ENCODE results near the gene ME3. TPM values are rescaled to one million over a fixed set of nuclear protein-coding genes. Genes with fewer than 3 reads are reported as not detected.

ME3 gene
- total and polyA plus RNA-seq, 2 donors (not counting 1 experiment from before 2014, with no cell fraction given) = 1.3 TPM; not detected in 1

- intact Hi-C loops (cut with micrococcal nuclease) = no loop called here
- Mint-ChIP-seq H3K27ac (no peak overlapping the region), H3K27me3 (peaks cover 18% of the 10 kb centered on the region), H3K4me3 (no peak overlapping the region), H3K4me1 (no peaks in the 10 kb centered on the region), H3K9me3 (ENCODE audit: insufficient read depth) (no peaks in the 10 kb centered on the region)
- H3K4me3 ChIP-seq (ENCODE audit: control extremely low read depth in 1 of 5, extremely low read depth in 1 of 5, insufficient read depth in 1 of 5, low read depth in 2 of 5, low read length in 4 of 5) = no peak overlapping the region
- DNase-seq (no peak), ATAC-seq (ENCODE audit: low read depth) (no peak)
- TF ChIP-seq CTCF (IDR thresholded peaks at IDR 0.05) = no peak
- no peak for TF ChIP-seq EZH2 (IDR thresholded peaks at IDR 0.05; ENCODE audit: borderline replicate concordance, insufficient read depth, low read depth, low read length, poor library complexity, severe bottlenecking)
- H3K9ac ChIP-seq (ENCODE audit: low read length) = no peak overlapping the region
- no peak overlapping the region for H3K4me2 ChIP-seq (replicated peaks; ENCODE audit: low read depth, low read length, poor library complexity, severe bottlenecking)
- no peaks in the 10 kb centered on the region for H3K4me1 ChIP-seq (ENCODE audit: control insufficient read depth in 2 of 2, insufficient read depth in 2 of 2, low read length in 2 of 2)
- POLR2A ChIA-PET = no interaction called here
- H3K9me3 ChIP-seq (ENCODE audit: control extremely low read depth in 1 of 3, control insufficient read depth in 2 of 3, insufficient read depth in 1 of 3, low read length in 2 of 3) = no peaks in the 10 kb centered on the region
- no peaks in the 10 kb centered on the region for H3K36me3 ChIP-seq (replicated peaks in 1 of 2; ENCODE audit: control extremely low read depth in 1 of 2, control insufficient read depth in 1 of 2, extremely low read depth in 1 of 2, insufficient read depth in 2 of 2, low read length in 1 of 2)
- H3K79me2 ChIP-seq (ENCODE audit: control insufficient read depth, insufficient read depth, low read length) = no peaks in the 10 kb centered on the region
- no peak overlapping the region for H2AFZ ChIP-seq (ENCODE audit: insufficient read depth, low read depth, low read length, poor library complexity, severe bottlenecking)
- H3K27ac ChIP-seq (ENCODE audit: low read length in 2 of 2) = no peak overlapping the region
- 89% methylated on average over 6 of the region's 7 CpGs for WGBS (ENCODE audit: insufficient coverage)
- H3K27me3 ChIP-seq (replicated peaks in 1 of 4; ENCODE audit: control extremely low read depth in 1 of 4, control insufficient read depth in 3 of 4, insufficient read depth in 4 of 4, low read length in 3 of 4) = no peaks in the 10 kb centered on the region
- no peaks in the 10 kb centered on the region for H4K20me1 ChIP-seq (ENCODE audit: control insufficient read depth, insufficient read depth, low read length, poor library complexity, severe bottlenecking)
- CTCF ChIA-PET = no interaction called here
These were observed 103.3 kb downstream of the ME3 start for GRCh38 chr11:86569109-86569508.

- no peak overlapping the region for H2AFZ ChIP-seq (ENCODE audit: insufficient read depth, low read depth, low read length, poor library complexity, severe bottlenecking)
- H3K27ac ChIP-seq (ENCODE audit: low read length in 2 of 2) = no peak overlapping the region
- Mint-ChIP-seq H3K9me3 (ENCODE audit: insufficient read depth) (no peaks in the 10 kb centered on the region), H3K4me3 (no peak overlapping the region), H3K27me3 (peaks cover 10% of the 10 kb centered on the region), H3K4me1 (no peaks in the 10 kb centered on the region), H3K27ac (no peak overlapping the region)
- no peaks in the 10 kb centered on the region for H3K27me3 ChIP-seq (replicated peaks in 1 of 4; ENCODE audit: control extremely low read depth in 1 of 4, control insufficient read depth in 3 of 4, insufficient read depth in 4 of 4, low read length in 3 of 4)
- H3K4me1 ChIP-seq (ENCODE audit: control insufficient read depth in 2 of 2, insufficient read depth in 2 of 2, low read length in 2 of 2) = no peaks in the 10 kb centered on the region
- H3K79me2 ChIP-seq (ENCODE audit: control insufficient read depth, insufficient read depth, low read length) = no peaks in the 10 kb centered on the region
- no peaks in the 10 kb centered on the region for H4K20me1 ChIP-seq (ENCODE audit: control insufficient read depth, insufficient read depth, low read length, poor library complexity, severe bottlenecking)
- no peak overlapping the region for H3K9ac ChIP-seq (ENCODE audit: low read length)
- H3K4me2 ChIP-seq (replicated peaks; ENCODE audit: low read depth, low read length, poor library complexity, severe bottlenecking) = no peak overlapping the region
- H3K4me3 ChIP-seq (ENCODE audit: control extremely low read depth in 1 of 5, extremely low read depth in 1 of 5, insufficient read depth in 1 of 5, low read depth in 2 of 5, low read length in 4 of 5) = no peak overlapping the region
- H3K36me3 ChIP-seq (replicated peaks in 1 of 2; ENCODE audit: control extremely low read depth in 1 of 2, control insufficient read depth in 1 of 2, extremely low read depth in 1 of 2, insufficient read depth in 2 of 2, low read length in 1 of 2) = no peaks in the 10 kb centered on the region
- TF ChIP-seq EZH2 (IDR thresholded peaks at IDR 0.05; ENCODE audit: borderline replicate concordance, insufficient read depth, low read depth, low read length, poor library complexity, severe bottlenecking) (no peak), CTCF (IDR thresholded peaks at IDR 0.05) (no peak)
- peaks cover 0 to 3% (median 0%) of the 10 kb centered on the region in 3 donors for H3K9me3 ChIP-seq (ENCODE audit: control extremely low read depth in 1 of 3, control insufficient read depth in 2 of 3, insufficient read depth in 1 of 3, low read length in 2 of 3)
- no peak for DNase-seq
- intact Hi-C loops (cut with micrococcal nuclease) = no loop called here
- 46% methylated on average over 1 of the region's 2 CpGs for WGBS (ENCODE audit: insufficient coverage)
- no peak for ATAC-seq (ENCODE audit: low read depth)
- ChIA-PET POLR2A (no interaction called here), CTCF (no interaction called here)
These were observed 106.6 kb downstream of the ME3 start for GRCh38 chr11:86565801-86566312.
